GM23338 (cell line): ENCODE data around the gene GP5. TPM values are rescaled to one million over a fixed set of nuclear protein-coding genes. Genes with fewer than 3 reads are reported as not detected.

ENCODE experiments used
- ATAC-seq: fragments of 200-7000 bp; cut with Tn5 transposase; 3 replicates; pipeline ENCODE4 v1.9.1; 2020
- DNase-seq: peaks from one replicate; pipeline ENCODE4 v3.0.0-alpha.2; 2015; ENCODE audit warnings: low spot score
- H2AFZ ChIP-seq: fragments of 200-600 bp; sonication (generic); 2 replicates; pipeline ENCODE4 v1.8.0; 2016; ENCODE audit warnings: antibody characterized with exemption, mild to moderate bottlenecking, moderate library complexity
- H3F3A ChIP-seq: fragments of 200-600 bp; sonication (generic); replicated peaks from 2 replicates; pipeline ENCODE4 v1.8.0; 2017; ENCODE audit warnings: antibody characterized with exemption, mixed run types, low read depth
- H3K27ac ChIP-seq: fragments of 200-600 bp; sonication (generic); 2 replicates; pipeline ENCODE4 v1.6.1; 2016; ENCODE audit warnings: low read depth
- H3K27me3 ChIP-seq: fragments of 200-600 bp; sonication (generic); 2 replicates; pipeline ENCODE4 v1.8.0; 2016; ENCODE audit warnings: mild to moderate bottlenecking, mixed run types, moderate library complexity; ENCODE audit not compliant: insufficient read depth
- H3K36me3 ChIP-seq: fragments of 200-600 bp; sonication (generic); 2 replicates; pipeline ENCODE4 v1.8.0; 2016; ENCODE audit warnings: mild to moderate bottlenecking; ENCODE audit not compliant: insufficient read depth
- H3K4me1 ChIP-seq: fragments of 200-600 bp; sonication (generic); 2 replicates; pipeline ENCODE4 v1.8.0; 2016; ENCODE audit warnings: mild to moderate bottlenecking, moderate library complexity; ENCODE audit not compliant: insufficient read depth
- H3K4me2 ChIP-seq: fragments of 200-600 bp; sonication (generic); 2 replicates; pipeline ENCODE4 v1.7.1; 2017; ENCODE audit warnings: mixed run types
- H3K4me3 ChIP-seq: fragments of 200-600 bp; sonication (generic); 2 replicates; pipeline ENCODE4 v1.6.1; 2016; ENCODE audit warnings: mixed run types
- H3K79me2 ChIP-seq: fragments of 200-600 bp; sonication (generic); replicated peaks from 2 replicates; pipeline ENCODE4 v1.8.0; 2017; ENCODE audit warnings: mild to moderate bottlenecking; ENCODE audit not compliant: insufficient read depth
- H3K9me2 ChIP-seq: fragments of 200-600 bp; sonication (generic); 2 replicates; pipeline ENCODE4 v1.8.0; 2017; ENCODE audit not compliant: insufficient read depth
- H4K20me1 ChIP-seq: fragments of 200-600 bp; sonication (generic); replicated peaks from 2 replicates; pipeline ENCODE4 v1.8.0; 2017; ENCODE audit warnings: mild to moderate bottlenecking; ENCODE audit not compliant: insufficient read depth
- H3K27ac Mint-ChIP-seq: 2 replicates; pipeline ENCODE4 v1.8.0; 2020; ENCODE audit warnings: inconsistent platforms, mild to moderate bottlenecking, moderate library complexity, mixed read lengths
- H3K27me3 Mint-ChIP-seq: 3 replicates; pipeline ENCODE4 v1.8.0; 2022; ENCODE audit warnings: low read depth, mild to moderate bottlenecking, moderate library complexity, mixed read lengths, inconsistent platforms; ENCODE audit not compliant: insufficient read depth, poor library complexity
- H3K36me3 Mint-ChIP-seq: 3 replicates; pipeline ENCODE4 v1.8.0; 2021; ENCODE audit warnings: low read depth, mild to moderate bottlenecking, inconsistent platforms, moderate library complexity, mixed read lengths
- H3K4me1 Mint-ChIP-seq: 3 replicates; pipeline ENCODE4 v1.8.0; 2020; ENCODE audit warnings: mild to moderate bottlenecking, inconsistent platforms, mixed read lengths
- H3K4me3 Mint-ChIP-seq: 3 replicates; pipeline ENCODE4 v1.8.0; 2021; ENCODE audit warnings: moderate library complexity, mild to moderate bottlenecking, inconsistent platforms, mixed read lengths
- H3K9me3 Mint-ChIP-seq: 3 replicates; pipeline ENCODE4 v1.8.0; 2020; ENCODE audit warnings: moderate library complexity, mild to moderate bottlenecking, inconsistent platforms, mixed read lengths
- STAT1 ChIP-seq: IDR thresholded peaks from one replicate; pipeline ENCODE4 v1.6.1; 2016; ENCODE audit warnings: antibody characterized with exemption; ENCODE audit not compliant: unreplicated experiment
- ZNF114 ChIP-seq: fragments of 250-450 bp; sonication (Bioruptor Pico); IDR thresholded peaks from 2 replicates; pipeline ENCODE4 v1.5.0; 2020; ENCODE audit warnings: mild to moderate bottlenecking, moderate library complexity
- polyA plus RNA-seq: library from polyadenylated mRNA; unstranded; fragments of >200 nt; fragmentation: Nextera tagmentation; extraction: Ambion mirVana; gene quantifications from 2 replicates; pipeline ENCODE4 v1.2.1, GENCODE V29; 2016
- total RNA-seq: library from RNA; depleted of rRNA; stranded (reverse); fragments of >200 nt; shearing (Covaris generic); gene quantifications from 2 replicates; pipeline ENCODE4 v1.2.3, GENCODE V29; 2014
- TF ChIP-seq, protein P1 (sequence below): fragments of 250-450 bp; sonication (Bioruptor Pico); IDR thresholded peaks from 2 replicates; pipeline ENCODE4 v1.5.0; 2020; ENCODE audit warnings: mild to moderate bottlenecking, moderate library complexity
- TF ChIP-seq, protein P2 (sequence below): IDR thresholded peaks from one replicate; pipeline ENCODE4 v1.6.1; 2018; ENCODE audit warnings: antibody characterized with exemption; ENCODE audit not compliant: unreplicated experiment

Gene GP5
- total and polyA plus RNA-seq, 2 experiments from 2014 or later = 0.07 to 0.15 TPM

DNA sequence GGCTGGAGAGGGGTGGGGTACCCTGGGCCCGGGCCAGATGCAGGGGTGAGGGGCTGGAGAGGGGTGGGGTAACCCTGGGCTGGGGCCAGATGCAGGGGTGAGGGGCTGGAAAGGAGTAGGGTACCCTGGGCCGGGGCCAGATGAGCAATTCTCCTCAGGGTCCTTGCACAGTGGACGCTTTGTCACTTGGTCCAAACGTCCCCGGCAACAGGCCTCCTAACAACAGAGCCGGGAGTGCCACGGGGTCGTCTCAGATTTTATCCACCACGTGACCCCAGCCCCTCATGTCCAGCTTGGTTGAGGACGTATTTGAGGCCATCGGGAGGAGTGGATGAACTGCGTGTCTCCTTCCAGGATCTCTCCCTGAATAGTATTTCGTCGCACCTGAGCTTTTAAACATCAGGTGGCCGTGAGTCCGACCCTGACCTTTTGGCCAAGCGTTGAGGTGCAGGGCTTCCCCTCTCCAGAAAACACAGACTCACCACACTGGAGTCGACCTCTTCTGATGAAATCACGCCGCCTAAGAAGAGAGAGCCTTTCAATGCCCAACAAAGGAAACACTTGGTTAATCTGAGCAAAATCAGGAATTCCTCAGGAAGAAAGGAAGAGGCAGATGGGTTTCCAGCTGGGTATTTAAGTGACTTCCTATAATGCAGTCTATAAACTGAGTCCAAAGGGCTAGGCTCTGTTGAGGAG, 16.7 kb downstream of the GP5 start:
- Mint-ChIP-seq H3K36me3 (no peaks in the 10 kb centered on the region), H3K4me3 (peak overlapping the region; percentile 19; the same call in 1 of the 3 replicates), H3K27me3 (peaks cover 6% of the 10 kb centered on the region), H3K4me1 (peaks cover 32% of the 10 kb centered on the region), H3K27ac (no peak overlapping the region; the same call in 1 of the 2 replicates), H3K9me3 (no peaks in the 10 kb centered on the region)
- H3K4me1 ChIP-seq = peaks cover 4% of the 10 kb centered on the region; the same call in 1 of the 2 replicates
- TF ChIP-seq, protein P1, sequence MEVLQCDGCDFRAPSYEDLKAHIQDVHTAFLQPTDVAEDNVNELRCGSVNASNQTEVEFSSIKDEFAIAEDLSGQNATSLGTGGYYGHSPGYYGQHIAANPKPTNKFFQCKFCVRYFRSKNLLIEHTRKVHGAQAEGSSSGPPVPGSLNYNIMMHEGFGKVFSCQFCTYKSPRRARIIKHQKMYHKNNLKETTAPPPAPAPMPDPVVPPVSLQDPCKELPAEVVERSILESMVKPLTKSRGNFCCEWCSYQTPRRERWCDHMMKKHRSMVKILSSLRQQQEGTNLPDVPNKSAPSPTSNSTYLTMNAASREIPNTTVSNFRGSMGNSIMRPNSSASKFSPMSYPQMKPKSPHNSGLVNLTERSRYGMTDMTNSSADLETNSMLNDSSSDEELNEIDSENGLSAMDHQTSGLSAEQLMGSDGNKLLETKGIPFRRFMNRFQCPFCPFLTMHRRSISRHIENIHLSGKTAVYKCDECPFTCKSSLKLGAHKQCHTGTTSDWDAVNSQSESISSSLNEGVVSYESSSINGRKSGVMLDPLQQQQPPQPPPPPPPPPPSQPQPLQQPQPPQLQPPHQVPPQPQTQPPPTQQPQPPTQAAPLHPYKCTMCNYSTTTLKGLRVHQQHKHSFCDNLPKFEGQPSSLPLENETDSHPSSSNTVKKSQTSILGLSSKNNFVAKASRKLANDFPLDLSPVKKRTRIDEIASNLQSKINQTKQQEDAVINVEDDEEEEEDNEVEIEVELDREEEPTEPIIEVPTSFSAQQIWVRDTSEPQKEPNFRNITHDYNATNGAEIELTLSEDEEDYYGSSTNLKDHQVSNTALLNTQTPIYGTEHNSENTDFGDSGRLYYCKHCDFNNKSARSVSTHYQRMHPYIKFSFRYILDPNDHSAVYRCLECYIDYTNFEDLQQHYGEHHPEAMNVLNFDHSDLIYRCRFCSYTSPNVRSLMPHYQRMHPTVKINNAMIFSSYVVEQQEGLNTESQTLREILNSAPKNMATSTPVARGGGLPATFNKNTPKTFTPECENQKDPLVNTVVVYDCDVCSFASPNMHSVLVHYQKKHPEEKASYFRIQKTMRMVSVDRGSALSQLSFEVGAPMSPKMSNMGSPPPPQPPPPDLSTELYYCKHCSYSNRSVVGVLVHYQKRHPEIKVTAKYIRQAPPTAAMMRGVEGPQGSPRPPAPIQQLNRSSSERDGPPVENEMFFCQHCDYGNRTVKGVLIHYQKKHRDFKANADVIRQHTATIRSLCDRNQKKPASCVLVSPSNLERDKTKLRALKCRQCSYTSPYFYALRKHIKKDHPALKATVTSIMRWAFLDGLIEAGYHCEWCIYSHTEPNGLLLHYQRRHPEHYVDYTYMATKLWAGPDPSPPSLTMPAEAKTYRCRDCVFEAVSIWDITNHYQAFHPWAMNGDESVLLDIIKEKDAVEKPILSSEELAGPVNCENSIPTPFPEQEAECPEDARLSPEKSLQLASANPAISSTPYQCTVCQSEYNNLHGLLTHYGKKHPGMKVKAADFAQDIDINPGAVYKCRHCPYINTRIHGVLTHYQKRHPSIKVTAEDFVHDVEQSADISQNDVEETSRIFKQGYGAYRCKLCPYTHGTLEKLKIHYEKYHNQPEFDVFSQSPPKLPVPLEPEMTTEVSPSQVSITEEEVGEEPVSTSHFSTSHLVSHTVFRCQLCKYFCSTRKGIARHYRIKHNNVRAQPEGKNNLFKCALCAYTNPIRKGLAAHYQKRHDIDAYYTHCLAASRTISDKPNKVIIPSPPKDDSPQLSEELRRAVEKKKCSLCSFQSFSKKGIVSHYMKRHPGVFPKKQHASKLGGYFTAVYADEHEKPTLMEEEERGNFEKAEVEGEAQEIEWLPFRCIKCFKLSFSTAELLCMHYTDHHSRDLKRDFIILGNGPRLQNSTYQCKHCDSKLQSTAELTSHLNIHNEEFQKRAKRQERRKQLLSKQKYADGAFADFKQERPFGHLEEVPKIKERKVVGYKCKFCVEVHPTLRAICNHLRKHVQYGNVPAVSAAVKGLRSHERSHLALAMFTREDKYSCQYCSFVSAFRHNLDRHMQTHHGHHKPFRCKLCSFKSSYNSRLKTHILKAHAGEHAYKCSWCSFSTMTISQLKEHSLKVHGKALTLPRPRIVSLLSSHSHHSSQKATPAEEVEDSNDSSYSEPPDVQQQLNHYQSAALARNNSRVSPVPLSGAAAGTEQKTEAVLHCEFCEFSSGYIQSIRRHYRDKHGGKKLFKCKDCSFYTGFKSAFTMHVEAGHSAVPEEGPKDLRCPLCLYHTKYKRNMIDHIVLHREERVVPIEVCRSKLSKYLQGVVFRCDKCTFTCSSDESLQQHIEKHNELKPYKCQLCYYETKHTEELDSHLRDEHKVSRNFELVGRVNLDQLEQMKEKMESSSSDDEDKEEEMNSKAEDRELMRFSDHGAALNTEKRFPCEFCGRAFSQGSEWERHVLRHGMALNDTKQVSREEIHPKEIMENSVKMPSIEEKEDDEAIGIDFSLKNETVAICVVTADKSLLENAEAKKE (CRISPR knock-in tag) = no peak
- TF ChIP-seq ZNF114 = no peak
- no peak for TF ChIP-seq STAT1
- TF ChIP-seq, protein P2, sequence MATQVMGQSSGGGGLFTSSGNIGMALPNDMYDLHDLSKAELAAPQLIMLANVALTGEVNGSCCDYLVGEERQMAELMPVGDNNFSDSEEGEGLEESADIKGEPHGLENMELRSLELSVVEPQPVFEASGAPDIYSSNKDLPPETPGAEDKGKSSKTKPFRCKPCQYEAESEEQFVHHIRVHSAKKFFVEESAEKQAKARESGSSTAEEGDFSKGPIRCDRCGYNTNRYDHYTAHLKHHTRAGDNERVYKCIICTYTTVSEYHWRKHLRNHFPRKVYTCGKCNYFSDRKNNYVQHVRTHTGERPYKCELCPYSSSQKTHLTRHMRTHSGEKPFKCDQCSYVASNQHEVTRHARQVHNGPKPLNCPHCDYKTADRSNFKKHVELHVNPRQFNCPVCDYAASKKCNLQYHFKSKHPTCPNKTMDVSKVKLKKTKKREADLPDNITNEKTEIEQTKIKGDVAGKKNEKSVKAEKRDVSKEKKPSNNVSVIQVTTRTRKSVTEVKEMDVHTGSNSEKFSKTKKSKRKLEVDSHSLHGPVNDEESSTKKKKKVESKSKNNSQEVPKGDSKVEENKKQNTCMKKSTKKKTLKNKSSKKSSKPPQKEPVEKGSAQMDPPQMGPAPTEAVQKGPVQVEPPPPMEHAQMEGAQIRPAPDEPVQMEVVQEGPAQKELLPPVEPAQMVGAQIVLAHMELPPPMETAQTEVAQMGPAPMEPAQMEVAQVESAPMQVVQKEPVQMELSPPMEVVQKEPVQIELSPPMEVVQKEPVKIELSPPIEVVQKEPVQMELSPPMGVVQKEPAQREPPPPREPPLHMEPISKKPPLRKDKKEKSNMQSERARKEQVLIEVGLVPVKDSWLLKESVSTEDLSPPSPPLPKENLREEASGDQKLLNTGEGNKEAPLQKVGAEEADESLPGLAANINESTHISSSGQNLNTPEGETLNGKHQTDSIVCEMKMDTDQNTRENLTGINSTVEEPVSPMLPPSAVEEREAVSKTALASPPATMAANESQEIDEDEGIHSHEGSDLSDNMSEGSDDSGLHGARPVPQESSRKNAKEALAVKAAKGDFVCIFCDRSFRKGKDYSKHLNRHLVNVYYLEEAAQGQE = no peak
- H3K4me3 ChIP-seq = no peak overlapping the region
- no peak overlapping the region for H3K27ac ChIP-seq
- H4K20me1 ChIP-seq = no peaks in the 10 kb centered on the region
- H2AFZ ChIP-seq = peak overlapping the region; percentile 64
- H3K27me3 ChIP-seq = no peaks in the 10 kb centered on the region
- DNase-seq = no peak
- no peaks in the 10 kb centered on the region for H3K36me3 ChIP-seq
- H3F3A ChIP-seq = no peaks in the 10 kb centered on the region
- no peak; the same call in 2 of the 3 replicates for ATAC-seq
- H3K4me2 ChIP-seq = 0 out of 2 replicates have a peak overlapping the region, but pooled peaks have one; percentile 23
- H3K9me2 ChIP-seq = no peaks in the 10 kb centered on the region
- no peaks in the 10 kb centered on the region for H3K79me2 ChIP-seq
